ENCODE measurements around the gene PLXDC1. TPM values are rescaled to one million over a fixed set of nuclear protein-coding genes. Genes with fewer than 3 reads are reported as not detected.
"Not testable (repeated sequence)": the region's sequence is repeated elsewhere in the genome, so short reads cannot be mapped to it uniquely, and the experiment has no call there.

PLXDC1 gene
- polyA plus RNA-seq, 1 experiment, result 1.9 TPM

- Histone ChIP-seq H3K27ac (ENCODE audit: low read depth, low read length) (peak overlapping the region; percentile 68), H3K9me3 (ENCODE audit: control insufficient read depth, insufficient read depth, low read length) (no peaks in the 10 kb centered on the region), H3K4me3 (ENCODE audit: low read depth, low read length) (no peak overlapping the region), H3K27me3 (ENCODE audit: control insufficient read depth, insufficient read depth, low read length) (no peaks in the 10 kb centered on the region)
- TF ChIP-seq, protein P1, sequence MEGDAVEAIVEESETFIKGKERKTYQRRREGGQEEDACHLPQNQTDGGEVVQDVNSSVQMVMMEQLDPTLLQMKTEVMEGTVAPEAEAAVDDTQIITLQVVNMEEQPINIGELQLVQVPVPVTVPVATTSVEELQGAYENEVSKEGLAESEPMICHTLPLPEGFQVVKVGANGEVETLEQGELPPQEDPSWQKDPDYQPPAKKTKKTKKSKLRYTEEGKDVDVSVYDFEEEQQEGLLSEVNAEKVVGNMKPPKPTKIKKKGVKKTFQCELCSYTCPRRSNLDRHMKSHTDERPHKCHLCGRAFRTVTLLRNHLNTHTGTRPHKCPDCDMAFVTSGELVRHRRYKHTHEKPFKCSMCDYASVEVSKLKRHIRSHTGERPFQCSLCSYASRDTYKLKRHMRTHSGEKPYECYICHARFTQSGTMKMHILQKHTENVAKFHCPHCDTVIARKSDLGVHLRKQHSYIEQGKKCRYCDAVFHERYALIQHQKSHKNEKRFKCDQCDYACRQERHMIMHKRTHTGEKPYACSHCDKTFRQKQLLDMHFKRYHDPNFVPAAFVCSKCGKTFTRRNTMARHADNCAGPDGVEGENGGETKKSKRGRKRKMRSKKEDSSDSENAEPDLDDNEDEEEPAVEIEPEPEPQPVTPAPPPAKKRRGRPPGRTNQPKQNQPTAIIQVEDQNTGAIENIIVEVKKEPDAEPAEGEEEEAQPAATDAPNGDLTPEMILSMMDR (IDR thresholded peaks at IDR 0.05; ENCODE audit: low read depth, low read length), result no peak
- DNase-seq (ENCODE audit: low read depth, low spot score), result no peak
- ChIA-PET CTCF (no interaction called here), POLR2A (no interaction called here)
These were observed 12.8 kb downstream of the PLXDC1 start for GRCh38 chr17:39138431-39139160.

DNA sequence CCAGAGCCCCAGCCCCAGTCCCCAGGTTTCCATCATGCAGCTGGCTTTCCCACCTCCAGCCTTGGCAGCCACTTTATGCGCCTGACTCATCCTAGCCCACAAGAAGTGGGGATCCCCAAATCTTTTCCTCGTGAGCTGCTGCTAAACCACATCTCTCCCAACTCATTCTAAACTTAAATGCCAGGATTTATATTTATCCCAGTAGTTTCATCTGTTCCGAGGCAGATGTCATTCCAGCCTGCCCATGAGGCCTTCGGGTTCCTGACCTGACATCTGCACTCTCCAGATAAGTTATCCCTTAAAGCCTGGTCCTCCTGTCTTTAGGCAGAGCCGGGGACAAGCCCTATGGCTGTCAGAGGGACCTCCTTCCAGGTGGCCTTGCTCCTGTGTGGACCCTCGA, 16.6 kb downstream of the PLXDC1 start:
- TF ChIP-seq, protein P1 (IDR thresholded peaks at IDR 0.05; ENCODE audit: low read depth, low read length), result no peak
- Histone ChIP-seq H3K4me3 (ENCODE audit: low read depth, low read length) (no peak overlapping the region), H3K27me3 (ENCODE audit: control insufficient read depth, insufficient read depth, low read length) (no peaks in the 10 kb centered on the region), H3K27ac (ENCODE audit: low read depth, low read length) (no peak overlapping the region), H3K9me3 (ENCODE audit: control insufficient read depth, insufficient read depth, low read length) (no peaks in the 10 kb centered on the region)
- ChIA-PET CTCF (interaction anchor here (0.6 kb wide), 1 partner anchor 151 kb away, joined by 4 read pairs; no protein-coding TSS in a partner anchor), POLR2A (no interaction called here)
- no peak for DNase-seq (ENCODE audit: low read depth, low spot score)

- no peak overlapping the region for H3K4me3 ChIP-seq (ENCODE audit: low read depth, low read length)
- H3K27ac ChIP-seq (ENCODE audit: low read depth, low read length), result no peak overlapping the region
These were observed 19.2 kb downstream of the PLXDC1 start for GRCh38 chr17:39132192-39132610.

GRCh38 chr17:39131616-39132015, 19.8 kb downstream of the PLXDC1 start:
- Histone ChIP-seq H3K27ac (ENCODE audit: low read depth, low read length) (peak overlapping the region; percentile 21), H3K4me3 (ENCODE audit: low read depth, low read length) (no peak overlapping the region), H3K9me3 (ENCODE audit: control insufficient read depth, insufficient read depth, low read length) (no peaks in the 10 kb centered on the region), H3K27me3 (ENCODE audit: control insufficient read depth, insufficient read depth, low read length) (no peaks in the 10 kb centered on the region)
- DNase-seq (ENCODE audit: low read depth, low spot score), result no peak
- CTCF ChIA-PET, result interaction anchor here (0.6 to 0.7 kb wide), 2 partner anchors 23 to 32 kb away, joined by 3 to 5 read pairs; no protein-coding TSS in a partner anchor
- TF ChIP-seq, protein P1 (IDR thresholded peaks at IDR 0.05; ENCODE audit: low read depth, low read length), result no peak
- POLR2A ChIA-PET, result no interaction called here

More at GRCh38 chr17:39132192-39132610, 19.2 kb downstream of the PLXDC1 start:
- peak; percentile 44 for DNase-seq (ENCODE audit: low read depth, low spot score)
- ChIA-PET CTCF (interaction anchor here (0.6 to 0.7 kb wide), 2 partner anchors 24 to 32 kb away, joined by 3 to 5 read pairs; no protein-coding TSS in a partner anchor), POLR2A (interaction anchor here (0.6 kb wide), 1 partner anchor 30 kb away, joined by 3 read pairs; no protein-coding TSS in a partner anchor)
- Histone ChIP-seq H3K27me3 (ENCODE audit: control insufficient read depth, insufficient read depth, low read length) (no peaks in the 10 kb centered on the region), H3K9me3 (ENCODE audit: control insufficient read depth, insufficient read depth, low read length) (no peaks in the 10 kb centered on the region)
- TF ChIP-seq, protein P1 (IDR thresholded peaks at IDR 0.05; ENCODE audit: low read depth, low read length), result no peak

DNA sequence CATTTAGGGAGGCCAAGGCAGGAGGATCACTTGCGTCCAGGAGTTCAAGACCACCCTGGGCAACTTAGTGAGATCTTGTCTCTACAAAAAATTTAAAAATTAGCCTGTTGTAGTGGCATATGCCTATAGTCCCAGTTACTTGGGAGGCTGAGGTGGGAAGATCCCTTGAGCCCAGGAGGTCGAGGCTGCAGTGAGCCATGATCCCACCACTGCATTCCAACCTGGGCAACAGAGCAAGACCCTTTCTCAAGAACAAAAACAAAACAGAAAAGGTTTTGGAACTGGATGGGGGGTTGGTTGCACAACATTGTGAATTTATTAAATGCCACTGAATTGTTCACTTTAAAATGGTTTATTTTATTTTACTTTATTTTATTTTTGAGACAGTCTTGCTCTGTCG, 21.2 kb downstream of the PLXDC1 start:
- ChIA-PET POLR2A (no interaction called here), CTCF (no interaction called here)
- H3K4me3 ChIP-seq (ENCODE audit: low read depth, low read length), result no peak overlapping the region
- no peak for DNase-seq (ENCODE audit: low read depth, low spot score)
- TF ChIP-seq, protein P1 (IDR thresholded peaks at IDR 0.05; ENCODE audit: low read depth, low read length), result no peak
- H3K9me3 ChIP-seq (ENCODE audit: control insufficient read depth, insufficient read depth, low read length), result no peaks in the 10 kb centered on the region
- H3K27me3 ChIP-seq (ENCODE audit: control insufficient read depth, insufficient read depth, low read length), result no peaks in the 10 kb centered on the region
- no peak overlapping the region for H3K27ac ChIP-seq (ENCODE audit: low read depth, low read length)

GRCh38 chr17:39129544-39129943, 21.9 kb downstream of the PLXDC1 start:
- CTCF ChIA-PET; DNase-seq (ENCODE audit: low read depth, low spot score); H3K27me3 ChIP-seq (ENCODE audit: control insufficient read depth, insufficient read depth, low read length); H3K4me3 ChIP-seq (ENCODE audit: low read depth, low read length); H3K9me3 ChIP-seq (ENCODE audit: control insufficient read depth, insufficient read depth, low read length); H3K27ac ChIP-seq (ENCODE audit: low read depth, low read length); POLR2A ChIA-PET: not testable (repeated sequence)
